Hepatocyte (in vitro differentiated cells): ENCODE results near the gene RPS6KA4.

Source experiments
- EZH2 ChIP-seq: fragments of 200-600 bp; sonication (generic); IDR thresholded peaks from 2 replicates; pipeline ENCODE4 v1.6.1; 2016; ENCODE audit warnings: antibody characterized with exemption, mild to moderate bottlenecking, borderline replicate concordance
- TF ChIP-seq, protein P1 (sequence below): fragments of 200-600 bp; sonication (generic); IDR thresholded peaks from 2 replicates; pipeline ENCODE4 v1.5.1; 2016; ENCODE audit warnings: antibody characterized with exemption, mild to moderate bottlenecking; ENCODE audit not compliant: poor library complexity

DNA sequence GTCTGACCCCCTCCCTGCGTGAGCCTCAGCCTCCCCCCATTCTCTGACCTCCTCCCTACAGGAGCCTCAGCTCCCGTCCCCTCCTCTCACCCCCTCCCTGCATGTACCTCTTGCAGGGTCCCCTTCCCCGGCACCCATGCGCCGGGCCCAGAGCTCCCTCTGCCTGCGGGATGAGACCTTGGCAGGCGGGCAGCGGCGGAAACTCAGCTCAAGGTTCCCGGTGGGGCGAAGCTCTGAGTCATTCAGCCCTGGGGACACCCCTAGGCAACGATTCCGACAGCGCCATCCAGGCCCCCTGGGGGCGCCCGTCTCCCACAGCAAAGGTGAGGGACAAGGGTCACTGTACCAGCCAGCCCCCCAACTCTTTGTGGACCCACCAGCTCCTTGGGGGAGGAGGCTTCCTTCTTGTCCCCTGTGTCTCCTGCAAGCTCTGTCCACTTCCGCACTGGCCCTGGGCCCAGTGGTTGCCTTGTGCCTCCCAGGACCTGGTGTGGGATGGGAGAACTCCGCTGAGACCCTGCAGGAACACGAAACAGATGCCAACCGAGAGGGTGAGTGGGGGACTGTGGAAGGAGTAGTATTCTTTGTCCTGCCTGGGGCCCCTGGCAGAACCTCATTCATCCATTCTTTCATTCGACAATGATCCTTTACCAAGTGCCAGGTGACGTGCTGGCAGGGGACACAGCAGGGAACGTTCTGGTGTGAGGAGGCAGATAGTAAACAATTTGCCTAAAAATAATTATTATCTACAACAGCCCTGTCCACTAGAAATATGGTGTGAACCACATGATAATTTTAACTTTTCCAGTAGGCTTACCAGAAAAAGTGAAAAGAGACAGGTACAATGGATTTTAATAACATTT, 3.7 kb upstream of the RPS6KA4 start:
- no peak for TF ChIP-seq EZH2
- TF ChIP-seq, protein P1, sequence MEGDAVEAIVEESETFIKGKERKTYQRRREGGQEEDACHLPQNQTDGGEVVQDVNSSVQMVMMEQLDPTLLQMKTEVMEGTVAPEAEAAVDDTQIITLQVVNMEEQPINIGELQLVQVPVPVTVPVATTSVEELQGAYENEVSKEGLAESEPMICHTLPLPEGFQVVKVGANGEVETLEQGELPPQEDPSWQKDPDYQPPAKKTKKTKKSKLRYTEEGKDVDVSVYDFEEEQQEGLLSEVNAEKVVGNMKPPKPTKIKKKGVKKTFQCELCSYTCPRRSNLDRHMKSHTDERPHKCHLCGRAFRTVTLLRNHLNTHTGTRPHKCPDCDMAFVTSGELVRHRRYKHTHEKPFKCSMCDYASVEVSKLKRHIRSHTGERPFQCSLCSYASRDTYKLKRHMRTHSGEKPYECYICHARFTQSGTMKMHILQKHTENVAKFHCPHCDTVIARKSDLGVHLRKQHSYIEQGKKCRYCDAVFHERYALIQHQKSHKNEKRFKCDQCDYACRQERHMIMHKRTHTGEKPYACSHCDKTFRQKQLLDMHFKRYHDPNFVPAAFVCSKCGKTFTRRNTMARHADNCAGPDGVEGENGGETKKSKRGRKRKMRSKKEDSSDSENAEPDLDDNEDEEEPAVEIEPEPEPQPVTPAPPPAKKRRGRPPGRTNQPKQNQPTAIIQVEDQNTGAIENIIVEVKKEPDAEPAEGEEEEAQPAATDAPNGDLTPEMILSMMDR, result peak; percentile 84
